GM19463 (cell line): ENCODE measurements around the gene ASIC1.
A peak's percentile ranks its signal among the peaks of the same experiment; 100 is the strongest.

Experiments
- ATAC-seq: cut with Tn5 transposase; IDR thresholded peaks from one replicate; pipeline ENCODE4 v1.9.1; 2021; ENCODE audit warnings: mild to moderate bottlenecking, moderate library complexity; ENCODE audit not compliant: unreplicated experiment

The ASIC1 gene

DNA sequence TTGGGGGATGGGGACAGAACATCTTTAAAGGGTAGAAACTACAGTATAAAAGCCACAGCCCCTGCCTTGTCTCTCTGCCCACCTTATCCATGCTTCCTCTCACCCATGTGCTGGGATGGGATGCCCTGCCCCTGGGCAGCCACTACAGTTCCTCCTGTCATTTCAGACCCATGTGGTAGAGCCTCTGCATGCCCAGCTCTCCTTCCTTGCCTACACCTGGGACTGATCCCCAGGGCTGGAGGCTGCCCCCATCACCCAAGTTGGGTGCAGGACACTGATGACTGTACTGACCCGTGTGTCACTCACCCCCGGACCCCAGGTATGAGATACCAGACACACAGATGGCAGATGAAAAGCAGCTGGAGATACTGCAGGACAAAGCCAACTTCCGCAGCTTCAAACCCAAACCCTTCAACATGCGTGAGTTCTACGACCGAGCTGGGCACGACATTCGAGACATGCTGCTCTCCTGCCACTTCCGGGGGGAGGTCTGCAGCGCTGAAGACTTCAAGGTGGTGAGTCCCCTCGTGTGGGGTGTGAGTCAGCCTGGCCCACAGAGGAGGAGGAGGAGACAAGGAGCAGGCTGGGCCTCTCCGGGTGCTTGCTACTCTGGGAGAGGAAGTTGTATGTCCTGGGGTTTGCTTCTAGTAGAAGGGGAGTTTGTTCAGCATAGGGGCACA lies 2.2 kb downstream of the ASIC1 start:
- ATAC-seq = no peak

DNA sequence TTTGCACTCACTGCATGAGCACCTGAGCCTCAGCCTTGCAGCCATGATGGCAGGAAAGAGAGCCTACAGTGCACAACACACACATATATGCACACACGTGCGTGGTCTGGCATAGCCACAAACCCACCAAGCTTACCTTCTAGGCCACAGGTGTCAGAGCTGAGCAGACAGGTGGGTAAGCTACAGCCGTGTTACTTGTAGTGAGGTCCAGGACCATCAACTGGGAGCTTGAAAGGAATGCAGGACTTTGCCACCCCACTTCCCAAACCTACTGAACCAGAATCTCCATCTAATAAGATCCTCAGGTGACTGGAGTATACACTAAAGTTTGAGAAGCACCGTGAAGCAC lies 2.7 kb downstream of the ASIC1 start:
- no peak for ATAC-seq

- ATAC-seq = no peak
These were observed 3.8 kb downstream of the ASIC1 start for GRCh38 chr12:50061171-50061570.

DNA sequence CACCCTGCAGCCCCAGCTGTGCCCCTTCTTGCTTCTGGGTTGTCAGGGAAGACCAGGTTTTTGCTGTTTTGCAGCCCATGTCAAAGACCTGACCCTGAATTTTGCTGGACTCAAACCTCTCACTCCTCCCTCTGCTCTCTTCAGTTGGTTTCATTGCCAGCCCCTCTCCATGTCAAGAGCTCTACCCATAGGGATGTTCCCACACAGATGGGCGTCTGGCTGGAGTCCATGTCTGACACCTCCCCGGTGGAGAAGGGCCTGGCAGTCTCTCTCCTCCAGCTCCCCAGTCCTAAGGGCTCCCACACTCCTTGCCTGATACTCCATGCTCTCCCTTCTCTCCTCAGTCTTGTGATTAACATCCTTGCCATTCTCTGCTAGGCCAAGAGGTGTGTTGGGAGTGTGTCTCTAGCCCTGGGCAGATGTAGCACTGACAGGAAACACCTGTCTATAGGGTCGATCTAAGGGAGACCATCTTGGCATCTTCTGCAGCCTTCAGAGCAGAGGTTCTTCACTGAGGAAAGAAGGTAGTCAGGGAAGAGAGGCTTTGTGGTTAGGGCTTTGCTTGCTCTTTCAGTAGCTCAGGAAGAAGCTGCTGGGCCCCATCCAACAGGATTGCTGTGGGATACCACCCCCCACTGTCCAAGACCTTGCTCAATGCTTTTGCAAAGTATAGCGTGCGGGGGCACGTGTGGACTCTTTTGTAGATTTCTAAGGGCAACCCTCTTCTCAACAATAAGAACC lies 4.7 kb downstream of the ASIC1 start:
- no peak for ATAC-seq

GRCh38 chr12:50062728-50063460 lies 5.5 kb downstream of the ASIC1 start:
- ATAC-seq = no peak

GRCh38 chr12:50065726-50066310 lies 8.4 kb downstream of the ASIC1 start:
- no peak for ATAC-seq

- ATAC-seq = no peak
These were observed 9.0 kb downstream of the ASIC1 start for GRCh38 chr12:50066402-50066801.

- ATAC-seq = no peak
These were observed 11.7 kb downstream of the ASIC1 start for GRCh38 chr12:50069069-50069468.

DNA sequence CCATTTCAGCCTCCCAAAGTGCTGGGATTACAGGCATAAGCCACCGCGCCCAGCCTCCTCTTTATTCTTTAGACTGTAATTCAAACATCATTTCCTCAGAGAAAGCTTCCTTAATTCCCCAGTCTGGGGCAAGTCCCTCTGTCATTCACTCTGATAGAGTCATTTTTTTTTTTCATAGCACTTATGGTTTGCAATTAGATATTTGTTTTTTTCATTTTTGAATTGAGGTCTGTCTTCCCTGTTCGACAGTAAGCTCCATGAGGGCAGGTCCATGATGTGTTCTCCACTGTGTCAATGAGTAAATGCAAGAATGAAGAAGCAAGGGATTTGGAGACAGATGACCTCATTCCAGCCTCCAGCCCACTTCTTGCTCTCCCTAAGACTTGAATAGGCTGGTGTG lies 12.1 kb downstream of the ASIC1 start:
- no peak for ATAC-seq

GRCh38 chr12:50070314-50071060 lies 13.1 kb downstream of the ASIC1 start:
- no peak for ATAC-seq

DNA sequence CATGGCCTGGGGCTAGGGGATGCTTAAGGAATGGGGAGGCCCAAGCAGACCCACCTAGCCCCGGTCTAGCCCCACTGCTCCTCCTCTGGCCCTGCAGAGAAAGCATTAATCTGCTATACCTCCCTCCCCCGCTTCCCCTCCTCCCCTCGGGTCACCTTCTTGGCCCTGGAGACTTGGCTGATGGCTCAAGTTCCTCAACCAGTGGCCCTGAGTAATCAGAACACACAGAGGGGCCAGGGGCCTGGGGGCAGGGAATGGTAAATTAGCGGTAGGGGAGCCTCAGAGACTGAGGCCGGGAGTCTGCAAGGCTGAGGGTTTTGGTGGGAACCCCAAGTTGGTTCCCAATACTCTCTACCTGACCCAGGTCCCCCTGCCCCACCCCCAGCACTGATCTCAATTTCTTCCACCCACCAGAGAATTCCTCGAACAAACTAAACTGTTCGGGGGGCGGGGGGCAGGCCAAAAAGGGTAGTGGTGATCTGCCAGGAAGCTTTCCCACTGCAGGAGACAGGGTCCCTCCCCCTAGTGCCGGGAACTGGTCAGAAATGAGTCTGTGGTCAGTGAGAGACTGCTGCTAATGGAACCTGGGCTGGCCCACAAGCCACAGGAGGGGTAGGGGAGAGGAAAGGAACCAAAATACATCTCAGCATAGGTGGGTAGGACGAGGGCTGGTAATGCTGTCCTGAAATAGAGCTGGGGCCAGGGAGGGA lies 15.0 kb downstream of the ASIC1 start:
- ATAC-seq = no peak

GRCh38 chr12:50073206-50073605 lies 15.8 kb downstream of the ASIC1 start:
- ATAC-seq = no peak

GRCh38 chr12:50073712-50074111 lies 16.3 kb downstream of the ASIC1 start:
- no peak for ATAC-seq

DNA sequence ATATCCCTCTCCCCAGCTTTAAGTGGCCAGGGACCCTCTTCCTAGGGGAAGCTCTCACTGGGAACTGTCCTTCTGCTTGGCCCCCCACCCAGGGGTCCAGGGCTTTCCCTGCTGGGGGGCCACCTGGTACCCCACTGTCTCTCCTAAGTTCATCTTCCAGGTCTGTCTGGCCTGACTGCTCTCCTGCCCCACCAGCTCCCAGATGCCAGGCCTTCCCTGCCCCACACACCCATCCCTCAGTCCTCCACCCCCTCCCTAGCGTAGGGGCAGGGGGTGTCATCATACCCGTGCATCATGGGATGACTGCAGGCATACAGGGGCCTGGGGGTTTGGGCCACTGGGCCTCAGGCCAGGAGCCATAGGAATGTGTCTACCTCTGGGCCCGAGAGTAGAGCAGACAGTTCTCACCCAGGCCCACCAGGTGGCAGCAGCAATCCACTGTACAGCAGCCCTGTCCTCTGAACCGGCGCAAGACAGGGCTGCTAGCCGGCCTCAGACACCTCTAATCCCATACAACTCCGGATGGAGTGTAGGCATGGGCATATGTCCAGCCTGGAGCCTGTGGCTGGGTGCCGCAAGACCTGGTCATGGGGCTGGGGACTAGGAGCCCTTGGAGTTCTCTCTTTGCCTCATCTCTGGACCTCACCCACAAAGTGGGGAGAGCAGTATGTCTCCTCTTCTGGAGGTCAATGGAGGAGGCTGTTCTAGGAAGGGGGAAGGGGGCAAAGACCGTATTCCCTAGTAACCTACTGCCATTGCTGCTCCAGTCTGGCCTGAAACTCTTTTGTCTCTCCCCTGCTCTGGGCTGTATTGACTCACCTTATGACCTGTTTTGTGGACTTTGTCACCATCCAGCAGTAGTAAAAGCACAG lies 17.8 kb downstream of the ASIC1 start:
- peak; percentile 87 for ATAC-seq

DNA sequence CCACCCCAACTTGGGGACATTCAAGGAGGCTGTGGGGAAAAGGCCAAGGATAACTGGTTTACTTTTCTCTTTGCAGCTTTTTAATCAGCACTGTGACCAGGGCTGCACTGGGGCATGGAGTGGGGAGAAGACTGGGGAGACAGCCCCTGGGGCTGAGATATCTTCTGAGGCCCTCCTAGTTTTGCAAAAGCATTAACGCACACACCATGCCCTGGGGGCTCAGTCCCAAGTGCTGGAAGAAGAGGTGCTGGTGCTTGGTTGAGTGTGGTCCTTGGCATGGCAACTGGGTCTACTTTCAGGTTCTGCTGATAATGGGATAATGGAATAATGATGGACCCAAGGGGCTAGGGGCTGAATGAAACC lies 18.4 kb downstream of the ASIC1 start:
- ATAC-seq = no peak

DNA sequence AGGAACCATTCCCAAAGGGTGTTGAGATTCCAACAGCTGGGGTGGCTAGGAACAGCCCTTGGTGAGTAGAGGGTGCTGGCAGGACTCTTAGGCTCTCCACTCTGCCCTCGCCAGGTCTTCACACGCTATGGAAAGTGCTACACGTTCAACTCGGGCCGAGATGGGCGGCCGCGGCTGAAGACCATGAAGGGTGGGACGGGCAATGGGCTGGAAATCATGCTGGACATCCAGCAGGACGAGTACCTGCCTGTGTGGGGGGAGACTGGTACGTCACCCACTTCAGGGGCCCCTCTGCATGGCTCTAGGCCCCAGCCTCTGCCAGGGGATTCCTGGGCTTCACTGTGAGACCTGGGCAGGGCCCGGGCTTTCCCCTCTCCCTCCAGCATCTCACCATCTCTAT lies 19.7 kb downstream of the ASIC1 start:
- ATAC-seq = no peak

DNA sequence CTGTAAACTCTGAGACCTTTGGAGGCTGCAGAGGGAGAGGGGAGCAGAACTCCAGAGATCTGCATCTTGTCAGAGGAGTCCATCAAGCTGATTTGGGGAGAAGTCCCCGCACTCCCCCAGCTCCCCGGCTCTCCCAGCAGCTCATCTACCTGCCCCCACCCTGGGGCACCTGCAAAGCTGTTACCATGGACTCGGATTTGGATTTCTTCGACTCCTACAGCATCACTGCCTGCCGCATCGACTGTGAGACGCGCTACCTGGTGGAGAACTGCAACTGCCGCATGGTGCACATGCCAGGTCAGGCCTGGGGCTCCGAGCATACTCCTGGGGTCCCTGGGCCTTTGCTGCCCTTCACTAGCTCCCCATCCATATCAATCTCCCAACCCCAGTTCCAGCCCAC lies 20.9 kb downstream of the ASIC1 start:
- ATAC-seq = no peak

DNA sequence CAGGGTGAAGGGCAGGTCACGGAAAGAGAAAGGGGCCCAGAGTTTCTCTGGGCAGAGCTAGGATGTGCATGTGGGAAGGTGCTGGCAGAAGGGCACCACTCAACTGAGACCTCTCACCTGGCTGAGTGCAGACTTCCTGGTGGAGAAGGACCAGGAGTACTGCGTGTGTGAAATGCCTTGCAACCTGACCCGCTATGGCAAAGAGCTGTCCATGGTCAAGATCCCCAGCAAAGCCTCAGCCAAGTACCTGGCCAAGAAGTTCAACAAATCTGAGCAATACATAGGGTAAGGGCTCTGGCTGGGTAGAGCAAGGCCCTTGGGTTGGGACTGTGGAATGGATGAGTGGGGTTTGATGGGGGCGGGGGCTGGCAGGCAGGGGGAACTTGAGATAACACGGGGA lies 22.4 kb downstream of the ASIC1 start:
- no peak for ATAC-seq

DNA sequence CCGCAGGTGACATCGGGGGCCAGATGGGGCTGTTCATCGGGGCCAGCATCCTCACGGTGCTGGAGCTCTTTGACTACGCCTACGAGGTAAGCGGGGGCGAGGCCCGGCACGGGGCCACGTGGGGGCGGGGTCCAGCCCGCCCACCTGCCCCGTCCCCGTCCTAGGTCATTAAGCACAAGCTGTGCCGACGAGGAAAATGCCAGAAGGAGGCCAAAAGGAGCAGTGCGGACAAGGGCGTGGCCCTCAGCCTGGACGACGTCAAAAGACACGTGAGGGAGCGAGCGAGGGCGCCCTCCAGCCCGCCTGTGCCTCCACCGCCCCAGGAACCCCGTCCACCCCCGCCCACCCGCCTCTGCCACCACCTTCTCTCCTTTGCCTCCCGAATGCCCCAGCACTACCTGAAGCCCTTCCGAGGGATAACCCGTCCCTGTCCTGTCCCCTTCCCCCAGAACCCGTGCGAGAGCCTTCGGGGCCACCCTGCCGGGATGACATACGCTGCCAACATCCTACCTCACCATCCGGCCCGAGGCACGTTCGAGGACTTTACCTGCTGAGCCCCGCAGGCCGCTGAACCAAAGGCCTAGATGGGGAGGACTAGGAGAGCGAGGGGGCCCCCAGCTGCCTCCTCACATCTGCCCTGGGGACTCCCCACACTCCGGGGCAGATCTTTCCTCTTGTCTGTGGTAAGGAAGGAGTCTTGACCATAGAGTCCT lies 23.9 kb downstream of the ASIC1 start:
- no peak for ATAC-seq
